Adrenal gland (tissue), 12 donors: ENCODE results near the gene GPHN. TPM values are rescaled to one million over a fixed set of nuclear protein-coding genes. Genes with fewer than 3 reads are reported as not detected.

Experiments
- DNase-seq, 7 donors: peaks; one replicate each; pipeline ENCODE4 v3.0.0-alpha.2; 2019 to 2020
- H3K27ac ChIP-seq, 5 donors: fragments of 200-600 bp; sonication (generic) in 4 of 5; 1 replicate in 3 of 5; 2 replicates in 2 of 5; pipeline versions ENCODE4 v1.5.1 to v1.8.0; 2016 to 2020; ENCODE audit warnings: mild to moderate bottlenecking in 1 of 5
- H3K27me3 ChIP-seq: fragments of 200-600 bp; 2 replicates; pipeline ENCODE4 v1.8.0; 2021
- H3K36me3 ChIP-seq, 2 donors: fragments of 200-600 bp; replicated peaks in 1 of 2; 1 replicate in 1 of 2; 2 replicates in 1 of 2; pipeline versions ENCODE4 v1.5.1 to v1.8.0; 2018 to 2022
- H3K4me1 ChIP-seq, 2 donors: fragments of 200-600 bp; replicated peaks in 1 of 2; 1 replicate in 1 of 2; 2 replicates in 1 of 2; pipeline versions ENCODE4 v1.5.1 to v1.8.0; 2018 to 2021
- H3K4me3 ChIP-seq, 4 donors: fragments of 200-600 bp; sonication (generic) in 3 of 4; one replicate each; pipeline ENCODE4 v1.5.1; 2016 to 2018
- H3K9me3 ChIP-seq, 3 donors: fragments of 200-600 bp; sonication (generic) in 1 of 3; replicated peaks in 1 of 3; 1 replicate in 2 of 3; 2 replicates in 1 of 3; pipeline versions ENCODE4 v1.5.1 to v1.8.0; 2016 to 2021
- CTCF ChIP-seq, 6 experiments: fragments of 450-650 bp in 4 of 6; fragments of 200-600 bp in 2 of 6; sonication (generic) in 1 of 6; IDR thresholded peaks; 1 replicate in 5 of 6; 2 replicates in 1 of 6; pipeline versions ENCODE4 v1.5.1 to v1.8.0; 2016 to 2021; ENCODE audit warnings: antibody characterized with exemption in 6 of 6, mild to moderate bottlenecking in 2 of 6, moderate library complexity in 1 of 6
- POLR2A ChIP-seq, 2 donors: fragments of 450-650 bp; IDR thresholded peaks; one replicate each; pipeline ENCODE4 v1.6.1; 2017; ENCODE audit warnings: antibody characterized with exemption in 2 of 2, mild to moderate bottlenecking in 2 of 2, moderate library complexity in 1 of 2
- WGBS, 4 donors: extraction: QIAGEN DNeasy Blood & Tissue Kit in 2 of 4; methylation state at CpG; one replicate each; pipeline versions ENCODE4 v1.1.5 to v1.1.7; 2013 to 2017; 5-methylcytosine and 5-hydroxymethylcytosine counted together
- intact Hi-C, 2 donors: fragments of 100-400 bp; cut with DNase I; formaldehyde crosslinking; loops; one replicate each; pipeline versions ENCODE4 v1.14.1 to v1.15.0; 2022 to 2023
- polyA plus RNA-seq, 3 donors: library from polyadenylated mRNA; stranded (reverse); fragments of 200-250 nt in 2 of 3; fragments of 350-450 nt in 1 of 3; fragmentation: Illumina TruSeq in 1 of 3; extraction: RNeasy Lipid Tissue Mini Kit (QIAGEN cat#74804) in 1 of 3; gene quantifications; one replicate each; pipeline ENCODE4 v1.2.3, GENCODE V29; 2013 to 2014
- total RNA-seq, 9 donors: library from RNA; depleted of rRNA in 4 of 9; stranded (reverse); fragments of >200 nt in 4 of 9; fragments of 120-200 nt in 1 of 9; fragmentation: NEBNext Ultra II Directional in 1 of 9; extraction: Animal tissue kit (Norgen Biotek cat#: 25700) in 1 of 9; gene quantifications; one replicate each; pipeline versions ENCODE4 v1.1.0 to v1.2.4, GENCODE V29; 2013 to 2023
- donor health status: healthy with polysubstance abuse.
- donor health status: Bipolar disorder and iron deficiency.
- donor health status: DM: yes; HTN: yes; CAD: no.
- donor health status: DM: no; HTN: no; CAD: no.
- donor health status: DM: no; HTN: no; CAD: no.
- donor health status: DM: yes; HTN: yes; CAD: no.

The GPHN gene
- total and polyA plus RNA-seq, 12 donors, result 12.5 to 41.0 (median 24.0) TPM

- WGBS, 4 donors, result 41 to 54% (median 50%) methylated on average over 2 of the region's 2 CpGs
- Histone ChIP-seq H3K4me1 (peaks cover 0 to 5% of the 10 kb centered on the region in 2 donors), H3K36me3 (no peaks in the 10 kb centered on the region), H3K9me3 (no peaks in the 10 kb centered on the region), H3K4me3 (no peak overlapping the region), H3K27me3 (no peaks in the 10 kb centered on the region), H3K27ac (no peak overlapping the region)
- intact Hi-C loops, result no loop called here
- TF ChIP-seq POLR2A (IDR thresholded peaks at IDR 0.05), result no peak
- TF ChIP-seq CTCF (IDR thresholded peaks at IDR 0.05), result no peak
- no peak for DNase-seq
Observed at GRCh38 chr14:66635435-66635834, 127.5 kb downstream of the GPHN start.

DNA sequence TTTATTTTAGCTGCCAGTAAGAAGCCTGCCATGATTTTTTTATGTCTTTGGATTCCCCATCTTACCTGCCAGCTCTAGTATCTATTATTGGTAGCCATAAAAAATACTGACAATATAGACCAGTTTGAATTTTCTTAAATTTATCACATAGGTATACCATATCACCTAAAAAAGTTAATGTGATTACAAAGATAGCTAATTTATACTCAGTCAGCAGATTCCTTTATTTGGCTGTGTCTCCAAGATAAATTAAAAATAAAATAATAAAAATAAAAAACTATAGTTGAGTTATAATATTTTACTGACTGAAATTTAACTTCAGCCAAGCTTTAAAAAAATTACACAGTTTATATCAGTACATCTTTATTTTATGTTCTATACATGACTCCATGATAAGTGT lies 128.3 kb downstream of the GPHN start:
- Histone ChIP-seq H3K9me3 (no peaks in the 10 kb centered on the region), H3K4me1 (peaks cover 0 to 5% of the 10 kb centered on the region in 2 donors), H3K4me3 (no peak overlapping the region), H3K27me3 (no peaks in the 10 kb centered on the region), H3K27ac (no peak overlapping the region), H3K36me3 (no peaks in the 10 kb centered on the region)
- DNase-seq, result no peak
- intact Hi-C loops, result no loop called here
- TF ChIP-seq POLR2A (IDR thresholded peaks at IDR 0.05) (no peak), CTCF (IDR thresholded peaks at IDR 0.05) (no peak)

GRCh38 chr14:66638689-66639088 lies 130.7 kb downstream of the GPHN start:
- DNase-seq, result no peak
- Histone ChIP-seq H3K36me3 (no peaks in the 10 kb centered on the region), H3K27ac (no peak overlapping the region), H3K27me3 (no peaks in the 10 kb centered on the region), H3K4me3 (no peak overlapping the region), H3K4me1 (peaks cover 0 to 5% of the 10 kb centered on the region in 2 donors), H3K9me3 (no peaks in the 10 kb centered on the region)
- TF ChIP-seq CTCF (IDR thresholded peaks at IDR 0.05), result no peak
- TF ChIP-seq POLR2A (IDR thresholded peaks at IDR 0.05), result no peak
- intact Hi-C loops, result no loop called here
- 63 to 84% (median 79%) methylated on average over 2 of the region's 2 CpGs for WGBS, 4 donors

DNA sequence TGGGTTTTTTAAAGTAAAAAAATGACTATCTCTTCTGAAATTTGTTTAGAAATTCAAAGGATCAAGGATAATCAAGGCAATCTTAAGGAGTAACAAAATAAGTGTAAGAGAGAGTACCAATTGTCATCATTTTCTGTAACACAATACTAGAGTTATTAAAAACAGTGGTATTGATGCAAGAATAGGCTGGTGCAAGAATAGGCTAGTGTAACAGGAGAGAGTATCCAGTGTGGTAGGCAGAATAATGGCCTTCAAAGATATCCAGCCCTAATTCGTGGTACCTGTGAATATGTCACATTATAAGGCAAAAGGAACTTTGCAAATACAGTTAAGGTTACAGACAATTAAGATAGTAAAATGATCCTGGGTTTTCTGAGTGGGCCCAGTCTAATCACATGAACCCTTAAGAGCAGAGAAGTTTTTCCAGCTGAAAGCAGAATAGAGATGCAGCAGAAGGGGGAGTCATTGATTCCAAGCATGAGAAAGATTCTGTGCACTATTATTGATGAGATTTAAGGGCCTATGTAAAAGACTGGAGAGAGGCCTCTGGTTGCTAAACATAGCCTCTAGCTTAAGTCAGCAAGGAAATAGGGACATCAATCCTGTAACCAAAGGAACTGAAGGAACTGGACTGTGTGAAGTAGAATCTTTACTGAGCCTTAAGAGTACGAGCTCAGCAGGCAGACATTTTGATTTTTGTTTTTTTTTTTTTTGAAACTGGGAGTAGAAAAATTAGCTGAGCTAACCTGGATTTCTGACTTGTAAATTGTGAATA lies 134.1 kb downstream of the GPHN start:
- no peak overlapping the region for H3K27ac ChIP-seq
- 73 to 77% (median 75%) methylated on average over 2 of the region's 2 CpGs for WGBS, 4 donors
- no peak for DNase-seq
- peaks cover 0 to 5% of the 10 kb centered on the region in 2 donors for H3K4me1 ChIP-seq
- no peak overlapping the region for H3K4me3 ChIP-seq
- H3K36me3 ChIP-seq, result no peaks in the 10 kb centered on the region
- H3K9me3 ChIP-seq, result no peaks in the 10 kb centered on the region
- H3K27me3 ChIP-seq, result no peaks in the 10 kb centered on the region
- intact Hi-C loops, result no loop called here
- TF ChIP-seq CTCF (IDR thresholded peaks at IDR 0.05) (no peak), POLR2A (IDR thresholded peaks at IDR 0.05) (no peak)
